ENCODE results near the gene MOGAT1. TPM values are rescaled to one million over a fixed set of nuclear protein-coding genes. Genes with fewer than 3 reads are reported as not detected.

MOGAT1 gene
- total RNA-seq, 1 donor from 2014 or later = 0.74 TPM

DNA sequence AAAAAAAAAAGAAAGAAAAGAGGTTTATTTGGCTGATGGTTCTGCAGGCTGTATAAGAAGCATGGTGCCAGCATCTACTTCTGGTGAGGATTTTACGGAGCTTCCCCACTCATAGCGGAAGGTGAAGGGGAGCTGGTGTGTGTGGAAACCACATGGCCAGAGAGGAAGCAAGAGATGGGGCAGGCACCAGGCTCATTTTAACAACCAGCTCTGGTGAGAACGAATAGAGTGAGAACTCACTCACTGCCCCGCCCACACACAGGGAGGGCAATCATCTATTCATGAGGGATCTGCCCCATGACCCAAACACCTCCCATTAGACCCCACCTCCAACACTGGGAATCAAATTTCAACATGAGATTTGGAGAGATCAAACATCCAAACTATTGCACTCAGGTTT is 68.5 kb downstream of the MOGAT1 start:
- TF ChIP-seq, protein P1, sequence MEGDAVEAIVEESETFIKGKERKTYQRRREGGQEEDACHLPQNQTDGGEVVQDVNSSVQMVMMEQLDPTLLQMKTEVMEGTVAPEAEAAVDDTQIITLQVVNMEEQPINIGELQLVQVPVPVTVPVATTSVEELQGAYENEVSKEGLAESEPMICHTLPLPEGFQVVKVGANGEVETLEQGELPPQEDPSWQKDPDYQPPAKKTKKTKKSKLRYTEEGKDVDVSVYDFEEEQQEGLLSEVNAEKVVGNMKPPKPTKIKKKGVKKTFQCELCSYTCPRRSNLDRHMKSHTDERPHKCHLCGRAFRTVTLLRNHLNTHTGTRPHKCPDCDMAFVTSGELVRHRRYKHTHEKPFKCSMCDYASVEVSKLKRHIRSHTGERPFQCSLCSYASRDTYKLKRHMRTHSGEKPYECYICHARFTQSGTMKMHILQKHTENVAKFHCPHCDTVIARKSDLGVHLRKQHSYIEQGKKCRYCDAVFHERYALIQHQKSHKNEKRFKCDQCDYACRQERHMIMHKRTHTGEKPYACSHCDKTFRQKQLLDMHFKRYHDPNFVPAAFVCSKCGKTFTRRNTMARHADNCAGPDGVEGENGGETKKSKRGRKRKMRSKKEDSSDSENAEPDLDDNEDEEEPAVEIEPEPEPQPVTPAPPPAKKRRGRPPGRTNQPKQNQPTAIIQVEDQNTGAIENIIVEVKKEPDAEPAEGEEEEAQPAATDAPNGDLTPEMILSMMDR (IDR thresholded peaks at IDR 0.05; ENCODE audit: unreplicated experiment) = no peak
- H3K27me3 Mint-ChIP-seq = peaks cover 7% of the 10 kb centered on the region
- H3K36me3 Mint-ChIP-seq (ENCODE audit: insufficient read depth) = no peaks in the 10 kb centered on the region
- no peak overlapping the region for H3K27ac Mint-ChIP-seq
- DNase-seq (ENCODE audit: low spot score, unreplicated experiment) = no peak
- no peak overlapping the region for H3K4me3 Mint-ChIP-seq (ENCODE audit: low read depth)
- no peaks in the 10 kb centered on the region for H3K9me3 Mint-ChIP-seq (ENCODE audit: low read depth)
- no peaks in the 10 kb centered on the region for H3K4me1 Mint-ChIP-seq (ENCODE audit: low read depth)

DNA sequence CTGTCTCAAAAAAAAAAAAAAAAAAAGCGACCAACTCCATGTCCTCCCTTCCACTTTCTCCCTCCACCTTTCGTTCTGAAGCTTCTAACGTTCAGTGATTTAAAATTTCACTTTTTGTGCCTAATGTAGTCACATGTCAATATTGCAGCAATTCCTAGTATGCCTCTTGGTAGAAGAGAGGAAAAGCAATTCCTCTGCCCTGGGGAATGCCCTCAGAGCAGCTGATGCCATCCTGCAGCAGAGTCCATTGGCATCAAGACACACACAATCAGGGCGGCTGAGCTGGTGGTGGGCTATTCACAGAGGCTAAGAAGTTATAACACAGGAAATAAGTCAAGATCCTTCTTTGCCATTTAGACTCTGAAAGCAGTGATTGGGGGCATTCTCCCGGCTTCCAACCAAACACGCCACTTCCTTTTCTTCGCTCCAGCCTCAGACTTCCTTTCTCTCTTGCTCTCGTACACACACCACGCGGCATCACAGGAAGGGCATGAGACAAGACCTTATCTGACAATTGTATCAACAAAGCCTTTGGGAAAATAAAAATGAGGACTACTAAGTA is 71.9 kb downstream of the MOGAT1 start:
- no peaks in the 10 kb centered on the region for H3K9me3 Mint-ChIP-seq (ENCODE audit: low read depth)
- H3K4me1 Mint-ChIP-seq (ENCODE audit: low read depth) = no peaks in the 10 kb centered on the region
- H3K4me3 Mint-ChIP-seq (ENCODE audit: low read depth) = no peak overlapping the region
- DNase-seq (ENCODE audit: low spot score, unreplicated experiment) = no peak
- no peak overlapping the region for H3K27ac Mint-ChIP-seq
- TF ChIP-seq, protein P1 (IDR thresholded peaks at IDR 0.05; ENCODE audit: unreplicated experiment) = no peak
- H3K27me3 Mint-ChIP-seq = no peaks in the 10 kb centered on the region
- H3K36me3 Mint-ChIP-seq (ENCODE audit: insufficient read depth) = no peaks in the 10 kb centered on the region

DNA sequence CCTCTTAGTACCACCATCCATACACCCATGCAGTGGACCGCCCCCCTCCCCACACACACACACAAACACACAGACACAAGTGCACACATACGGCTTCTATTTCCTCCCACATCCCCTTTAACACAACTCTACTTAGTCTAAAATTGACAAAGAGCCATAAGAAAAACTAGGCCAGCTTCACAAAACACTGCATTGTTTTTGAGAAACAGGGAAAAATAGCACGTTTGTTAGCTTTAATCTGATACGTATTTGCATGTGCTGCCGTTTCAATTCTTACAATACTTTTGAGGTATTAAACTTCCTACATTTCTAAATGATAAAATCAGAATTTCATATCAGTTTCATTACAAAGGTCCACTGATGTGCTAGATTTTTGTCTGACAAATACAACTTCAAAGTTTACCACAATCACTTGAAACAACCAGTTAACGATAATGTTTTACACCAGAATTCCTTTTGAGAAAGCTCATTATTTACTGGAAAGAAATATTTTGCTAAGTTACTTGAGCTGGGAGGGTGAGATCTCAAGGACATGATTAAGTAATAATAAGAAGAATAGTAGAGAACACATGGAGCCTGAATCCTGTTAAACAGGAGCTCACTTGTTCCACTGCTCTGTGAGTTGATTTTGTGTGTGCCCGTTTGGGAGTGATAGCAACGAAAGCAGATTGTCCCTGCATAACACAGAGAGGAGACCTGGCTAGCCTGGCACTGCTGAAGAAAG is 74.5 kb downstream of the MOGAT1 start:
- DNase-seq (ENCODE audit: low spot score, unreplicated experiment) = no peak
- TF ChIP-seq, protein P1 (IDR thresholded peaks at IDR 0.05; ENCODE audit: unreplicated experiment) = no peak
- no peaks in the 10 kb centered on the region for H3K36me3 Mint-ChIP-seq (ENCODE audit: insufficient read depth)
- H3K4me1 Mint-ChIP-seq (ENCODE audit: low read depth) = no peaks in the 10 kb centered on the region
- H3K27ac Mint-ChIP-seq = no peak overlapping the region
- H3K9me3 Mint-ChIP-seq (ENCODE audit: low read depth) = no peaks in the 10 kb centered on the region
- H3K4me3 Mint-ChIP-seq (ENCODE audit: low read depth) = no peak overlapping the region
- no peaks in the 10 kb centered on the region for H3K27me3 Mint-ChIP-seq

DNA sequence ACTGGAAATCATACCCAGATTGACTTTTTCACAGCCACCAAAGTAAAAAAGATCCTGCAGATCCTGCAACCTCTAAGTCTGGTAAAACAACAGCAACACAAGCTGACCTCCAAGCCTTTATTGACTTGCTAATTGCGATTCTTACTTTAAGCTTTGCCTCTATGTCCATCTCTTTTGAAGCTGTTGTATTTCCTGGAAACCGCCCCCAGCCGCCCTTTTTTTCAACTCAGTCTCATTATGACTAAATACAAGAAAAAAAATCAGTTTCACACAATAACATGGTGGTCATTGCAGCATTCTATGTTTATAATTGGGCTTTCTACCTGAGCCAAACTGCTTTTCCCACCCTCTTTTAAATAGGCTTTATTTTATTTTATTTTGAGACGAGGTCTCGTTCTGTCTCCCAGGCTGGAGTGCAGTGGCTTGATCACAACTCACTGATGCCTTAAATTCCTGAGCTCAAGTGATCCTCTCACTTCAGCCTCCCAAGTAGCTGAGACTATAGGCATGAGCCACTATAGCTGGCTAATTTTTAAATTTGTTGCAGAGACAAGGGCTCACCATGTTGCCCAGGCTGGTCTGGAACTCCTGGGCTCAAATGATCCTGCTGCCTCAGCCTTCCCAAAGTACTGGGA is 76.2 kb downstream of the MOGAT1 start:
- Mint-ChIP-seq H3K4me3 (ENCODE audit: low read depth) (no peak overlapping the region), H3K4me1 (ENCODE audit: low read depth) (peaks cover 1% of the 10 kb centered on the region), H3K9me3 (ENCODE audit: low read depth) (no peaks in the 10 kb centered on the region), H3K27ac (no peak overlapping the region), H3K27me3 (no peaks in the 10 kb centered on the region), H3K36me3 (ENCODE audit: insufficient read depth) (no peaks in the 10 kb centered on the region)
- no peak for DNase-seq (ENCODE audit: low spot score, unreplicated experiment)
- TF ChIP-seq, protein P1 (IDR thresholded peaks at IDR 0.05; ENCODE audit: unreplicated experiment) = no peak

DNA sequence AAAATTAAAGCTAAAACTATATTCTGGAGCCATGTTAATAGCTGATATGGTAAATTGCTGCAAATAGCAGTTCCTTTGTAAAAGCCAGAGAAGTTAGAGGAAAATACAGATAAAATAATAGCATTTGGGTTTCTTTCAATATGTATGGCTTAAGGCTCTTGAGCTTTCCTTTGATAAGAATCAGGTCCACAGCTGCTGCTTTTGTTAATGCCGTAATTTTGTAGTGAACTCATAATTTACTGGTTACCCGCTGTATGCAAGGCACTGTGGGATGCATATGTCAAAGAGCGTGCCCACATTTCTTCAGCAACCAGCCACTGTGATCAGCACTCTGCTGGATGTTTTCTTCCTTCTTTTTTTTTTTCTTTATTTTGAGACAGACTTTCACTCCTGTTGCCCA is 79.1 kb downstream of the MOGAT1 start:
- H3K4me1 Mint-ChIP-seq (ENCODE audit: low read depth) = peaks cover 9% of the 10 kb centered on the region
- H3K36me3 Mint-ChIP-seq (ENCODE audit: insufficient read depth) = no peaks in the 10 kb centered on the region
- H3K4me3 Mint-ChIP-seq (ENCODE audit: low read depth) = no peak overlapping the region
- DNase-seq (ENCODE audit: low spot score, unreplicated experiment) = no peak
- H3K9me3 Mint-ChIP-seq (ENCODE audit: low read depth) = no peaks in the 10 kb centered on the region
- no peaks in the 10 kb centered on the region for H3K27me3 Mint-ChIP-seq
- TF ChIP-seq, protein P1 (IDR thresholded peaks at IDR 0.05; ENCODE audit: unreplicated experiment) = no peak
- no peak overlapping the region for H3K27ac Mint-ChIP-seq

Data from progenitor cell of endocrine pancreas (in vitro differentiated cells).